NCI-H82 treated with DMSO at 0.1 percent for 48 hours (cell line): ENCODE results near the gene DYNC1LI1.
"Not testable (repeated sequence)": the region's sequence is repeated elsewhere in the genome, so short reads cannot be mapped to it uniquely, and the experiment has no call there.

Experiments used
- DNase-seq: peaks from one replicate; lab custom pipeline; 2025; ENCODE audit not compliant: unreplicated experiment; lab: John Stamatoyannopoulos, UW

Gene DYNC1LI1

GRCh38 chr3:32584660-32585059 is 14.0 kb upstream of the DYNC1LI1 start:
- DNase-seq, result no peak

- DNase-seq, result no peak
Measured at GRCh38 chr3:32583708-32584107, 13.1 kb upstream of the DYNC1LI1 start.

GRCh38 chr3:32578669-32579068 is 8.0 kb upstream of the DYNC1LI1 start:
- DNase-seq, result not testable (repeated sequence)

GRCh38 chr3:32577581-32578556 is 7.2 kb upstream of the DYNC1LI1 start:
- DNase-seq, result no peak

GRCh38 chr3:32577174-32577573 is 6.5 kb upstream of the DYNC1LI1 start:
- DNase-seq, result no peak

- DNase-seq, result no peak
Measured at GRCh38 chr3:32575451-32576113, 4.9 kb upstream of the DYNC1LI1 start.

- DNase-seq, result no peak
Measured at GRCh38 chr3:32571192-32571485, 481 bp upstream of the DYNC1LI1 start.

- DNase-seq, result no peak
Measured at GRCh38 chr3:32569540-32570420, 878 bp downstream of the DYNC1LI1 start.

- no peak for DNase-seq
Measured at GRCh38 chr3:32568953-32569352, 1.7 kb downstream of the DYNC1LI1 start.

GRCh38 chr3:32564195-32564594 is 6.5 kb downstream of the DYNC1LI1 start:
- no peak for DNase-seq

- no peak for DNase-seq
Measured at GRCh38 chr3:32562640-32563039, 8.0 kb downstream of the DYNC1LI1 start.

- DNase-seq, result no peak
Measured at GRCh38 chr3:32557640-32558352, 12.9 kb downstream of the DYNC1LI1 start.

GRCh38 chr3:32556332-32556731 is 14.3 kb downstream of the DYNC1LI1 start:
- no peak for DNase-seq

GRCh38 chr3:32553973-32554372 is 16.7 kb downstream of the DYNC1LI1 start:
- DNase-seq, result no peak

GRCh38 chr3:32553459-32553858 is 17.2 kb downstream of the DYNC1LI1 start:
- DNase-seq, result no peak

- DNase-seq, result no peak
Measured at GRCh38 chr3:32552013-32552412, 18.6 kb downstream of the DYNC1LI1 start.

- no peak for DNase-seq
Measured at GRCh38 chr3:32551496-32551895, 19.2 kb downstream of the DYNC1LI1 start.

GRCh38 chr3:32551087-32551486 is 19.6 kb downstream of the DYNC1LI1 start:
- no peak for DNase-seq

- no peak for DNase-seq
Measured at GRCh38 chr3:32545305-32545704, 25.4 kb downstream of the DYNC1LI1 start.

GRCh38 chr3:32544894-32545293 is 25.8 kb downstream of the DYNC1LI1 start:
- no peak for DNase-seq

- no peak for DNase-seq
Measured at GRCh38 chr3:32542807-32543206, 27.9 kb downstream of the DYNC1LI1 start.
